HG02870 (cell line): ENCODE data around the gene PRAMEF12.
"Not testable (repeated sequence)": the region's sequence is repeated elsewhere in the genome, so short reads cannot be mapped to it uniquely, and the experiment has no call there.

Experiments
- ATAC-seq: cut with Tn5 transposase; IDR thresholded peaks from one replicate; pipeline ENCODE4 v1.9.1; 2021; ENCODE audit warnings: mild to moderate bottlenecking, moderate library complexity; ENCODE audit not compliant: unreplicated experiment

Gene PRAMEF12

DNA sequence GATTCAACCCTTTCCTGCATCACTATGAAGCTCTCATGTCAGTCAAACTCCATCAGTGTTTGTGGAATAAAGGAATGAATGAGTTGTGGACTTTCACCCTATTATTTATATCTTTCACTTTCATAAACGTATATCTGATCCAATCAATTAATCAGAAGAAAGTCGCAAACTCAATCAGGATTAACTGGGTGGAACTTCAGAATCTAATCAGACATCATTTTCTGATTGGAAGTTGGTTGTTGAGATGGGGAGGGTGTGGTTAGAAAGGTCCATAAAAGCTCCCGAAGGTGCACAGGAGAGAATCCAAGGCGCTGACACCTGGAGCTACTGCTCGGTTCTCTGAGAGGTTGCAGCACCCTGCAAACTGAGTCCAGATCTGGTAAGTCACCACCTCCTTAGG lies at the start of gene PRAMEF12:
Gene PRAMEF12, plus strand, starts transcription at position 301 of the 400 bp plus-strand sequence. CDS start 1,130 bp downstream, outside the sequence.
- no peak for ATAC-seq

DNA sequence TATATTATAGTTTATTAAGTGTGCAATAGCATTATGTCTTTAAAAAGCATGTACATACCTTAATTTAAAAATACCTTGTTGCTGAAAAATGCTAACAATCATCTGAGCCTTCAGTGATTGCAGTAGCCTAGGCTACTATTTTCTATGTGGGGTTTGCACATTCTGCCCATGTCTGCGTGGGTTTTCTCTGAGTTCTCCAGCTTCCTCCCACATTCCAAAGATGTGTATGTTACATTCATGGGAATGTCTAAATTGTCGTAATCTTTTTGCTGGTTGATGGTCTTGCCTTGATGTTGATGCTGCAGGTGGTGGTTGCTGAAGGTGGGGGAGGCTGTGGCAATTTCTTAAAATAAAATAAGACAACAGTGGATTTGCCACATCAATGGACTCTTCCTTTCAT lies 45.1 kb upstream of the PRAMEF12 start:
- ATAC-seq = no peak

DNA sequence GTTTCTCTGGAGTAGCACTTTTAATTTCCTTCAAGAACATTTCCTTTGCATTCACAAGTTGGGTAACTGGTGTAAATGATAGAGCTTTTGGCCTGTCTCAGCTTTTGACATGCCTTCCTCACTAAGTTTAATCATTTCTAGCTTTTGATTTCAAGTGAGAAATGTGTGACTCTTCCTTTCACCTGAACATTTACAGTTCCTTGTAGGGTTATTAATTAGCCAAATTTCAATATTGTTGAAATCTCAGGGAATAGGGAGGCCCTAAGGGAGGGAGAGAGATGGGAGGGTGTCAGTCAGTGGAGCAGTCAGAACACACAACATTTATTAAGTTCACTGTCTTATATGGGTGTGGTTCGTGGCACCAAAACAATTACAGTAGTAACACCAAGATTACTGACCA lies 43.4 kb upstream of the PRAMEF12 start:
- ATAC-seq = no peak

DNA sequence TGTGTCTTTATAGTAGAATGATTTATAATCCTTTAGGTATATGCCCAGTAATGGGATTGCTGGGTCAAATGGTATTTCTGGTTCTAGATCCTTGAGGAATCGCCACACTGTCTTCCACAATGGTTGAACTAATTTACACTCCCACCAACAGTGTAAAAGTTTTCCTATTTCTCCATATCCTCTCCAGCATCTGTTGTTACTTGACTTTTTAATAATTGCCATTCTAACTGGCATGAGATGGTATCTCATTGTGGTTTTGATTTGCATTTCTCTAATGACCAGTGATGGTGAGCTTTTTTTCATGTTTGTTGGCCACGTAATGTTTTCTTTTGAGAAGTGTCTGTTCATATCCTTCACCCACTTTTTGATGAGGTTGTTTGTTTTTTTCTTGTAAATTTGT lies 42.5 kb upstream of the PRAMEF12 start:
- not testable (repeated sequence) for ATAC-seq

DNA sequence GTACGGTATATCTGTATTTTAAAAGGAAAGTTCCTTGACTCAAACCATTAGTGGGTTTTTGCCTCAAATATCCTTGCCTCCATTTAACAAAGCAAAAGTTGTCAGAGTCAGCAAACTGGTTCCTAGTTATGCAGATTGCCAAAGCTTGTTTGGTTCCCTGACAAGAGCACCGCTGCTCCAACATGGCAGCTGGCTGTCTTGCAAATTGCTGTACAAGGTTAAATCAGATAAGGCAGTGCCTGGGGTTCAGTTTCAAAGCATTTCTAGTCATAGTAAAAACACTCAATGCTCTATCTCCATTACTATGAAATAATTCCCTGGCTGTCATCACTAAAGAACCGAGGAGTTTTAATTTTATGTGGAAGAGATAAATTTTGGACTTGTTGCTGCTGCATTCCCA lies 38.9 kb upstream of the PRAMEF12 start:
- ATAC-seq = no peak

DNA sequence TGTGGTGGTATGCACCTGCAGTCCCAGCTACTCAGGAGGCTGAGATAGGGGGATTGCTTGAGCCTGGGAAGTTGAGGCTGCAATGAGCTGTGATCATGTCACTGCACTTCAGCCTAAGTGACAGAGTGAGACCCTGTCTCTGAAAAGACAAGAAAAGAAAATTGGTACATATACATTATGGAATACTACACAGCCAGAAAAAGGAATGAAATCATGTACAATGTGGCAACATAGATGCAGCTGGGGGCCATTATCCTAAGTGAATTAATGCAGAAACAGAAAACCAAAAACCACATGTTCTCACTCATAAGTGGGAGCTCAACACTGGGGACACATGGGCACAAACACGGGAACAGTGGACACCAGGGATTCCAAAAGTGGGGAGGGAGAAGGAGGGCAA lies 34.6 kb upstream of the PRAMEF12 start:
- ATAC-seq = no peak

DNA sequence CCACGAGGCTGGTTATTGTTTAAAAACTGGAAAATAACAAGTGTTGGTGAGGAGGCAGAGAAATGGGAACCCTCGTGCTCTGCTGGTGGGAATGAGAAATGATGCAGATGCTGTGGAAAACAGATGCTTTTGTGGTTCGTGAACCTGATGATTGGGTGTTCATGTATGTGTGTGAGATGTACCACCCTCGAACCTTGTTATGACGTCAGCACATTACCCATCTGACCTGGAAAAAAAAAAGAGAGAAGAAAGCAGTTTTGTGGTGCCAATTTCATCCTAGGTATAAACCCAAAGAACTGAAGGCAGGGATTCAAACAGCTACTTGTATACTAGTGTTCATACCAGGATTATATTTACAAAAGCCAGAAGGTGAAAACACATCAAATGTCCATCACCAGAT lies 33.9 kb upstream of the PRAMEF12 start:
- ATAC-seq = no peak

DNA sequence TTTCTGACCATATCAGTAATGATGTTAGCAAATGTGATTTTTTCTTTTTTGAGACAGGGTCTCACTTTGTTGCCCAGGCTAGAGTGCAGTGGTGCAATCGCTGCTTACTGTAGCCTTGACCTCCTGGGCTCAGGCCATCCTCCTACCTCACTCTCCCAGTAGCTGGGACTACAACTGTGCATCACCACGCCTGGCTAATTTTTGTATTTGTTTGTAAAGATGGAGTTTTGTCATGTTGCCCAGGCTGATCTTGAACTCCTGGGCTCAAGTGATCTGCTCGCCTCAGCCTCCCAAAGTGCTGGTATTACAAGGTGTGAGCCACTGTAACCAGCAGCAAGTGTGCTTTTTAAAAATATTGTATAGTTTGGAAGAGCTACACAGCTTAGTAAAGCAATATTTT lies 31.6 kb upstream of the PRAMEF12 start:
- no peak for ATAC-seq

DNA sequence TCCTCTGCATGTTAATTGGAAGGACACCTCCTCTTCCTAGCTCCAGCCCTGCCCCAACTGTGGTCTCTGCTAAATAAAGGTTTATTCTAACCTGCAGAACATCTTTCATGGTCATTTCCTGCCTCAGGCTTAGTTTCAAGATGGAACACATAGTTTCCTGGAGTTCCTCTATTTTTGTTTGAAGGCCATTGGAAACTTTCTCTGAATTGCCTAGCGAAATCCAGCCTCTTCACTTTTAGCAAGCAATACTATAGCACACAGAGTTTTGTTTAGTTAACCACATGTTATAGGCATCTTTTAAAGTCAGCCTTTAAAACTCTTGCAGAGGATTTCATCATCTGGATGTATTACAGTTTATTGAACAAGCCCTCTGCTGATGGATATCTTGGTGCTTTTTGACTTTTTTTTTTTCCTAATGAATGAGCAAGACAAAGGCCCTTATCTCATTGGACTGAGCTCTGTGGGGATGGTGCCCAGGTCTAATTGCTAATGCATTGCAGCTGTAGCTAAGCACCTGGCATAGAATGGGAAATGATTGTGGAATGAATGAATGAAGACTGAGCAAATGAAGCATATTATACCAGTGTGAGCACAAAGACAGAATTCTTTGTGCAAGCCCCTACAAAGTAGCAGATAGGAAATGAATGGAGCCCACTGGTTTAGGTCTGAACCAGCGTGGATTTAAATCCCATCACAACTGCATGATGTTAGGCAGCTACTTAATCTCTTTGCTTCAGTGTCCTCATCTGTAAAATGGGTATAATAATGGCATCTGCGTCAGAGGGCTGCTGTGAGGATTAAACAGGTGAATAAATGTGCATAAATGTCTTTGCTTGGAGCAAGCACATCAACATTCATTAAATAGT lies 28.2 kb upstream of the PRAMEF12 start:
- ATAC-seq = no peak

DNA sequence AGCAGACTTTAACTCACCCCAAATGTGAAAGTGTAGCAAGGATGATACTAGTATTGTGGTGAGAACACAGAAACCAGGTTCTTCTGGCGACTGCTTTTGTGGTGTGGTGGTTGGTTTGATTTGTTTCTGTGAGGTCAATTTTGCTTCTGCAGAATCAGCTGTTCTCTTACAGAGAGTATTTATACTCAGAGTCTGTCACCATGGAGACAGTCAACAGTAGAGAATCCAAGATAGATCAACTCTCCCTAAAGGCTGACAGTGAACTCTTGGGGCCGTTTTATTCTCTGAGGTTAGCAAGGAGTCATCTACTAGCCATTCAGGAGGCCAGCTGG lies 27.6 kb upstream of the PRAMEF12 start, which contains the start of gene CFAP107:
Gene CFAP107, plus strand, starts transcription at position 209 of the 332 bp plus-strand sequence. CDS start 231 bp downstream, outside the sequence.
- ATAC-seq = no peak

DNA sequence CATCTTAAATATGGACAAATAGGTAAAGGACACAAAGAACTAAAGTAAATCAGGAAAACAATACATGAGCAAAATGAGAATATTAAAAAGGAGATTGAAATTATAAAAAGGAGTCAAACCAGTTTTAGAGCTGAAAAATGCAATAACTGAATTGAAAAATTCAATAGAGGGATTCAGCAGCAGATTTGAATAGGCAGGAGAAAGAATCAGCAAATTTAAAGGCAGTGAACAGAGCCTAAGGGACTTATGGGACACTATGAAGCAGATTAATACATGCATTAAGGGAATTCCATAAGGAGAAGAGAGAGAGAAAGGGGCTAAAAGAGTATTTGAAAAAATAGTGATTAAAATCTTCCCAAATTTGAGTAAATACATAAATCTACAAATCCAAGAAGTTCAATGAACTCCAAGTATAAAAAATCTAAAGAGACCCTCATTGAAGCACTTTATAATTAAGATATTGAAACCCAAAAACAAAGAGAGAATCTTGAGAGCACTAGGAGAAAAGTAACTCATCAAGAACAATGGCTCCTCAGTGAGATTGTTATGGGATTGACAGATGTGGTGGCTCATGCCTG lies 24.7 kb upstream of the PRAMEF12 start:
- no peak for ATAC-seq

DNA sequence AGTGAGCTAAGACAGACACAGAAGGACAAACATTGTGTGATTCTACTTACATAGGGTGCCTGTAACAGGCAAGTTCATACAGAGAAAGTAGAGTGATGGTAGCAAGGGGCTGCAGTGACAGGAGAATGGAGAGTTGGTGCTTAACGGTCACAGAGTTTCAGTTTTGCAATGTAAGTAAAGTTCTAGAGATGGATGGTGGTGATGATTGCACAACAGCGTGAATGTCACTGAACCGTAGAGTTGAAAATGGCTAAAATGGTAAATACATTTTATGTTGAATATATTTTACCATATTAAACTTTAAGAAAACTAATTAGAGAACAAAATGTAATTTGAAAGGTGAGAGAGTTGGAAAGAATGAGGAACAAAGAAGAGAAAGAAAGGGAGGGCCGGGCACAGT lies 18.8 kb upstream of the PRAMEF12 start:
- no peak for ATAC-seq

DNA sequence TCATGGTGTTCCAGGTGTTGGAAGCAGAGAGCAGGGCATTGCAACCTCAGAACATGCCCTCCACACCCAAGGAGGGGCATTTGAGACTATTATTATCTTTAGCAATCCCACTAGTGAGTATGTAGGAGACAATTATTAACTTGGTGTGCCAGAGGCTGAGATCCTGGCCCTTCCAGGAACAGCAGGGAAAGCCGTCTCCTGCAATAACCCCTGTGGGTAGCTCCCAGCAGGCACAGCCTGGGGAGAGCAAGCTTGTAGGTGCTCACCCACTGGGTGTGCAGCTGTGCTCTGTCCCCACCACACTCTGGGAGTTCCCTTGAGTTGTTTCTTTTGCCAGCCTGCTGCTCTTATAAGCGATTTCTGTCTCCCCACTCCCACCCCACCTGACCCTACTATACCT lies 17.3 kb upstream of the PRAMEF12 start:
- no peak for ATAC-seq

DNA sequence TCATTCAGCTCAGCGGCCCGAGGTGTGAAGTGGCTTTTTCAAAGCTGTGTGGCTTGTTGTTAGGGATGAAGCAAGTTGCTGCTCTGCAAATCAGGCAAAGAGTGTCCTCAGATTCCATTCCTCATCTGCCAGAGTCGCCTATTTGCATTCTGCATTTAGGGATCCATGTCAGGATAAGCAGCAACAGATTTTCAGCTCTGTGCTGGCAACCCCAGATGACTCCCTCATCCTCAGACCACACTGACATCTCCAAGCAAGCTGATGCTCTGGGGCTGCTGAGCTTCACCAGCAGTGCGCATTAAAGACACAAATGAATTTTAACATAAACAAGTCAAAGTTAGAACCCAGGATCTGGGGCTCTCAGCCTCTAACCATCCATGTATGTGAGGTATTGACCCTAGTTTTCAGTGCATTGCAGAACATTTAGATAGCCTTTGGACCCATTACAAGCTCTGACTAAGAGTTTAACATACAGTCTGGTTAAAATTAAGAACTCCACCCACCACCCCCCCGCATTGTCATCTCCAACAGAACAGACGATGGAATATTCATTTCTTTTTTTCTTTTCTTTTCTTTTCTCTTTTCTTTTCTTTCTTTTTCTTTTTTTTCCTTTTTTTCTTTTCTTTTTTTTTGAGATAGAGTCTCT lies 16.6 kb upstream of the PRAMEF12 start:
- ATAC-seq = no peak

DNA sequence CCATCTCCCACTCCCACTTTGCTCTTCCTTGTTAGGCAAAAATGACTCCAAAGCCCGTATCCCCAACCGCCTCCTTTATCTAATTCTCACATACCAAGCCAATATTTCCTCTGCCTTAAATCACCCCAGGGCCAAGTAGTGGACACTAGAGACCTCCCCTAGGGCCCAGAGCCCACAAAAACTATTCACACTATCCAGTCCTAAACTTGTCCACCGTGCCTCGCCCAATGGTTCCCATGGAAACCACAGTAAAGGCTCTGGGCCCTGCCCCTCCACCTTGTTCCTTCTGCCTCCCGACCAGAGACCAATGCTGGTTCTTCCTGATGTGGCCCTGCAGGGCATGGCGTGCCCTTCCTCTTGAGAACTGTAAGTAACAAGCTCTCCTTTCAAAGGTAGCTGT lies 15.7 kb upstream of the PRAMEF12 start:
- ATAC-seq = no peak

DNA sequence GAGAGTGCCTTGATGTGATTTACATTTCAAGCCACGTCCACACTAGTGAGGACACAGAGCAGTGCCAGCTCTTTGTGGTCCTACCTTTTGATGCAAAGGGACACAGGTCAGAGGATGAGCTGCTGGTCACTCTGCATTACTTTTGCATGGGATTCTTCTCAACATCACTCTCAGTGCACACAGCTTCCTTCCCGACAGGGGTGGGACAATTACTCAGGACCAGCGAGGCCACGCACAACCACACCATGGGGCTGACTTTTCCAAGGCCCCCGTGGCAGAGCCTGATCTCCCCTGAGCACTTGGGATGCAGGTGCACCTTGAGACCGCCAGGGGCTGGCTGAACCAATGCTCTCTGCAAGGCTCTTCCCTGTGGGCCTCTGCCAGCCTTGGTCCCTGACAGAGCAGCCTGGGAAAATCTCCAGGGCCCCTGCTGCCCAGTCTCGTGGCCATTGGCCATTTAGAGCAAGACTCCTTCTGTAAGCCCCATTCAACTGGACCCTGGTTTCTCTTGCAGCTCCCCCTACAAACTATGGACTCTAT lies 13.2 kb upstream of the PRAMEF12 start:
- ATAC-seq = no peak

DNA sequence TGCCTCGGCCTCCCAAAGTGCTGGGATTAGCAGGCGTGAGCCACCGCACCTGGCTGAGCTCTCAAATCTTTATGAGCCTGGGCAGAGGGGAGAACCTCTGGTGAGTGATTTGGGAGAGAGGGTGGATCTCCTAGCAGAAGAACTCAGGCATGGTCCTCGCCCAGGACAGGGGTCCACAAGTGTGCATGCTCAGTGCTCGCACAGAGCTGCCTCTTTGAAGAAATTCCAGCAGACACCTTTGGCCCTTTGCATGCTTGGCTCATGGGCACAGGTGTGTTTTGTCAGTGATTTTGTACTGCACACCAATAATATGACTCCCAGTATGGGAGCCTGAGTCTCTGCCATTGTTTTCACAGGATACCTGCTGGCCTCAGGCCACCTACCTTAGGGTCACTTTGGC lies 11.8 kb upstream of the PRAMEF12 start:
- no peak for ATAC-seq

DNA sequence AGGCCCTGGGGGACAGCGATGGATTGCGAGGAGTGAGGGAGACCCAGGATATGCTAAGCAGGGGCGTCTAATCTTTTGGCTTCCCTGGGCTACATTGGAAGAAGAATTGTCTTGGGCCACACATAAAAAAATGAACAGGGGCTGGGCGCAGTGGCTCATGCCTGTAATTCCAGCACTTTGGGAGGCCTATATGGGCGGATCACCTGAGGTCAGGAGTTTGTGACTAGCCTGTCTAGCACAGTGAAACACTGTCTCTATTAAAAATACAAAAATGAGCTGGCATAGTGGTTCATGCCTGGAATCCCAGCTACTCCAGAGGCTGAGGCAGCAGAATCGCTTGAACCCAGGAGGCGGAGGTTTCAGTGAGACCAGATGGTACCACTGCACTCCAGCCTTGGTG lies 10.8 kb upstream of the PRAMEF12 start:
- ATAC-seq = no peak

DNA sequence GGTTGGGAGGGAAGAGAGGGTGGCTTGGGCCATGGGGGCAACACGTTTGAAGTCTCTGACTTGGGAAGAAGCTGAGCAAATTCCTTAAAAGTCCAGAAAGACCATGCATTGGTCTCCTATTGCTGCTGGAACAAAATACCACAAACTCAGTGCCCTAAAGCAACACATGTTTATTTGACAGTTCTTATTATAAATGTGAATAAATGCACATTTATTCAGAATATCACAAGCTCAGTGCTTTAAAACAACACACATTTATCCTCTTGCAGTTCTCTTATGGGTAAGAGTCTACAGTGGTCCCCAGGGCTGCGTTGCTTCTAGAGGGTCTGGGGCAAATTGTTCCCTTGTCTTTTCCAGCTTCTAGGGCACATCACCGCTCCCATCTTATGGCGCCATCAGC lies 10.1 kb upstream of the PRAMEF12 start:
- ATAC-seq = no peak

DNA sequence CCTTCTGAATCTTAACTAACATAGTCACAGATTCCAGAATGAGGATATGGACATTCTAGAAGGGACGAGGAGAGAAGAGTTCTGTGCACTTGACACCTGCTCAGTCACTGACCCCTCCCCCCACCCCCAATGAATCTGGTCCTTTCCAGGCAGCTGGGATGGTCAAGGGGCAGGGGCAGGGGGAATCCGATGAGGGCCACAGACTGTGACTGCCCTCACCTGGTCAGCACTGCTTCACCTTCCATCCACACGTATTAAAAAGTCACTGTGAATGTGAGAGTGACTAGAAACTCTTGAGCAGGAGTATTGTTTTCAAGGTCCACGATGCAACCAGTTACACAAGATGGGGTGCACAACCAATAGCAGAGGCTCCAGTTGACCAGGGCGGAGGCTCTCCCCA lies 9.5 kb upstream of the PRAMEF12 start:
- ATAC-seq = no peak

DNA sequence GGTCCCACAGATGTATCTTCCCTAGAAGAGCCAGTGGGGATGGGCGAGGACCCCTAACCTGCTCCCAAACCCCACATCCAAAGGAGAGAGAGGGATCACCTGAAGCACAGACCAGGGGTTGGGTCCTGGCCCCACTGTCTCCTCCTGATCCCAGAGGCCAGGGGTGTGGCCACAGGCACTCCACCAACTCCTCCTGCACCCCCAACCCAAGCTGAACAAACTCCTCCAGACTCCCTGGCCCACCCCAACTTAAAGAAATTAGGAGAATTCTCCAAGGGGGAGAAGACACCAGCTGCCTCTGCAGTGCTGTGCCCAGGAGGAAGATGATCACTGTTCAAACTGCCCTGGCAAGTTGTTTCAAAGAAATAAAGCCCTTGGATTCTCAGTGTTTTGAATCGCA lies 4.5 kb upstream of the PRAMEF12 start:
- ATAC-seq = no peak

DNA sequence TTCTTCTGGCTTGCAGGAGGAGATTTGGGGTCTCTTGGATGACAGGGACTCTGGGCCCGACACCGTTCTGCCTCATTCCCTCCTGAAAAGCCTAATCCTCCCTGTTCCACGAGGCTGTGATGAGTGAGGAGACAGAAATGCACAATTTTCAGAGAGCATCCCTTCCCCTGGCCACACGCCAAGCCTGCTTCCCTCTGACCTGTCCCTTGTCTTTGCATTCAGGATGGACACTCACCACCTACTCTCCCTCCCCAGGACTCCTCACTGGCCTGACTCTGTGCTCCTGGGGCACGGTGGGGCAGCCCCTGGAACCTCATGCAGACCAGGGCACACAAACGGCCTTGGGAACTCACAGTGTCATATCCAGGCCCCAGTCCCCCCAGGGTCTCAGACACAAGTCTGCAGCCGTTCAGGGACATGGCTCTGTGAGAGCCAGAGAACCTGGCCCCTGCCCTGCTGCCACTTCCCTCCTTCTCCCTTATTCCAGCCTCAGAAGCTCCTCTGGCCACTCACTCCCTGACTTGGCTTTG lies 3.5 kb upstream of the PRAMEF12 start:
- ATAC-seq = no peak
